Uterus (tissue), 4 donors: Measurements from ENCODE around the gene PPFIBP2. TPM values are rescaled to one million over a fixed set of nuclear protein-coding genes. Genes with fewer than 3 reads are reported as not detected.
"Not testable (repeated sequence)": the region's sequence is repeated elsewhere in the genome, so short reads cannot be mapped to it uniquely, and the experiment has no call there.

ENCODE experiments used
- DNase-seq, 2 donors: peaks; one replicate each; pipeline ENCODE4 v3.0.0-alpha.2; 2019 to 2020
- H3K27ac ChIP-seq, 2 donors: fragments of 200-600 bp; sonication (generic); 1 replicate in 1 of 2; 2 replicates in 1 of 2; pipeline ENCODE4 v1.5.1; 2016 to 2018
- H3K27me3 ChIP-seq, 2 donors: fragments of 200-600 bp; sonication (generic); one replicate each; pipeline ENCODE4 v1.5.1; 2018 to 2019; ENCODE audit warnings: control low read depth in 1 of 2
- H3K36me3 ChIP-seq, 2 donors: fragments of 200-600 bp; sonication (generic); one replicate each; pipeline ENCODE4 v1.5.1; 2019; ENCODE audit warnings: control low read depth in 1 of 2
- H3K4me1 ChIP-seq, 2 donors: fragments of 200-600 bp; sonication (generic); one replicate each; pipeline ENCODE4 v1.5.1; 2018 to 2019; ENCODE audit warnings: control low read depth in 1 of 2
- H3K4me3 ChIP-seq, 2 donors: fragments of 200-600 bp; sonication (generic); 1 replicate in 1 of 2; 2 replicates in 1 of 2; pipeline ENCODE4 v1.5.1; 2018 to 2019; ENCODE audit warnings: mild to moderate bottlenecking in 1 of 2
- H3K9me3 ChIP-seq, 2 donors: fragments of 200-600 bp; sonication (generic); one replicate each; pipeline ENCODE4 v1.5.1; 2019; ENCODE audit warnings: control low read depth in 1 of 2
- POLR2A ChIP-seq, 2 donors: fragments of 450-650 bp; IDR thresholded peaks; one replicate each; pipeline ENCODE4 v1.6.1; 2016; ENCODE audit warnings: antibody characterized with exemption in 2 of 2, mild to moderate bottlenecking in 1 of 2, moderate library complexity in 1 of 2
- intact Hi-C: fragments of 100-400 bp; cut with DNase I; formaldehyde crosslinking; loops from one replicate; pipeline ENCODE4 v1.15.1; 2023; ENCODE audit warnings: low total_unique reads
- total RNA-seq, 4 donors: library from RNA; depleted of rRNA in 3 of 4; stranded (reverse); fragments of >200 nt in 3 of 4; gene quantifications; one replicate each; pipeline versions ENCODE4 v1.1.0 to v1.2.4, GENCODE V29; 2014 to 2023
- TF ChIP-seq, protein P1 (sequence below), 4 experiments: fragments of 200-600 bp in 2 of 4; fragments of 450-650 bp in 2 of 4; sonication (generic) in 2 of 4; IDR thresholded peaks; one replicate each; pipeline ENCODE4 v1.5.1; 2016 to 2019; ENCODE audit warnings: antibody characterized with exemption in 4 of 4, mild to moderate bottlenecking in 2 of 4, moderate library complexity in 1 of 4
- donor health status: DM: yes; HTN: yes; CAD: no.

PPFIBP2 gene
- total RNA-seq, 4 donors from 2014 or later, result 2.1 to 36.2 (median 15.2) TPM

DNA sequence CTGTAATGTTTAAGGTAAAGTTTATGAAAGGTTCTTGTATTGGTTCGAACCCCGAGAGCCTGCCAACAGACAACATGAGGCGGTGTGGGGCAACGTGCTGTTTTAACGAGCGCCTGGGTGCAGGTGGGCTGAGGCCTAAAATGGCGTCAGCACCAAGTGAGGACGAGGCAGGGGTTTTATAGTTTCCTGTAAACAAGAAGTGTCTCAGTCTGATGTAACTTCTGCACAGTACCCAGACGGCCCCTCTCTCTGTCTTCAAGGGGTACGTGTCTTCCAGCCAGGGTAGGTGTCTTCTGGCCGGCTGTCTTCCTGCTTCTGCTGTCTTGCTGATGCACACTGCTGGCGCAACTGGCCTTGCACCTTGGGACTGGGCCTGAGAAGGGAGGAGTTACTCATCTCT, 2.7 kb downstream of the PPFIBP2 start:
- Histone ChIP-seq H3K27ac (no peak overlapping the region), H3K9me3 (no peaks in the 10 kb centered on the region), H3K4me1 (no peaks in the 10 kb centered on the region), H3K36me3 (no peaks in the 10 kb centered on the region), H3K4me3 (no peak overlapping the region), H3K27me3 (no peaks in the 10 kb centered on the region)
- TF ChIP-seq, protein P1, sequence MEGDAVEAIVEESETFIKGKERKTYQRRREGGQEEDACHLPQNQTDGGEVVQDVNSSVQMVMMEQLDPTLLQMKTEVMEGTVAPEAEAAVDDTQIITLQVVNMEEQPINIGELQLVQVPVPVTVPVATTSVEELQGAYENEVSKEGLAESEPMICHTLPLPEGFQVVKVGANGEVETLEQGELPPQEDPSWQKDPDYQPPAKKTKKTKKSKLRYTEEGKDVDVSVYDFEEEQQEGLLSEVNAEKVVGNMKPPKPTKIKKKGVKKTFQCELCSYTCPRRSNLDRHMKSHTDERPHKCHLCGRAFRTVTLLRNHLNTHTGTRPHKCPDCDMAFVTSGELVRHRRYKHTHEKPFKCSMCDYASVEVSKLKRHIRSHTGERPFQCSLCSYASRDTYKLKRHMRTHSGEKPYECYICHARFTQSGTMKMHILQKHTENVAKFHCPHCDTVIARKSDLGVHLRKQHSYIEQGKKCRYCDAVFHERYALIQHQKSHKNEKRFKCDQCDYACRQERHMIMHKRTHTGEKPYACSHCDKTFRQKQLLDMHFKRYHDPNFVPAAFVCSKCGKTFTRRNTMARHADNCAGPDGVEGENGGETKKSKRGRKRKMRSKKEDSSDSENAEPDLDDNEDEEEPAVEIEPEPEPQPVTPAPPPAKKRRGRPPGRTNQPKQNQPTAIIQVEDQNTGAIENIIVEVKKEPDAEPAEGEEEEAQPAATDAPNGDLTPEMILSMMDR (IDR thresholded peaks at IDR 0.05), result no peak
- TF ChIP-seq POLR2A (IDR thresholded peaks at IDR 0.05), result no peak
- no peak for DNase-seq
- intact Hi-C loops, result loop anchor here (10.0 kb wide), 1 partner anchor 148 kb away; no protein-coding TSS in a partner anchor

DNA sequence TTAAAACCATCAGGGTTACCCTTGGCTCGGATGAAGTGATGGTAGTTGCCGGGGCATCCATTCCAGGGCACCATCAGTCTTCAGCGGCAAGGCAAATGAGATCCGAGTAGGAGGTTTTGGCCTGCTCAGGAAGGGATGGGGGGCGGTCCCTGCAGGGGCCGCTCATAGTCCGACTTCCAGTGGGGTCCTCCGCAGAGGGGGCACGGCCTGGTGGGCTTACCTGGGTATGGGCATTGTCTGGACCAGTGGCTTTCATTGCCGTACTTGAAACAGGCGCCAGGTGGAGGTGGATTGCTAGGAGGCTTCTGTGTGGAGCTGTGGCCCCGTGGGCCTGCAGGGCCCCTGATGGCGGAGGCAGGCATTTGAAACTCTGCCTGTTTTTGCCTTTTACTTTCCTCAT, 3.9 kb downstream of the PPFIBP2 start:
- intact Hi-C loops, result loop anchor here (10.0 kb wide), 1 partner anchor 147 kb away; no protein-coding TSS in a partner anchor
- not testable (repeated sequence) for H3K36me3 ChIP-seq, H3K27ac ChIP-seq, DNase-seq, H3K4me3 ChIP-seq, H3K4me1 ChIP-seq, H3K27me3 ChIP-seq, H3K9me3 ChIP-seq

DNA sequence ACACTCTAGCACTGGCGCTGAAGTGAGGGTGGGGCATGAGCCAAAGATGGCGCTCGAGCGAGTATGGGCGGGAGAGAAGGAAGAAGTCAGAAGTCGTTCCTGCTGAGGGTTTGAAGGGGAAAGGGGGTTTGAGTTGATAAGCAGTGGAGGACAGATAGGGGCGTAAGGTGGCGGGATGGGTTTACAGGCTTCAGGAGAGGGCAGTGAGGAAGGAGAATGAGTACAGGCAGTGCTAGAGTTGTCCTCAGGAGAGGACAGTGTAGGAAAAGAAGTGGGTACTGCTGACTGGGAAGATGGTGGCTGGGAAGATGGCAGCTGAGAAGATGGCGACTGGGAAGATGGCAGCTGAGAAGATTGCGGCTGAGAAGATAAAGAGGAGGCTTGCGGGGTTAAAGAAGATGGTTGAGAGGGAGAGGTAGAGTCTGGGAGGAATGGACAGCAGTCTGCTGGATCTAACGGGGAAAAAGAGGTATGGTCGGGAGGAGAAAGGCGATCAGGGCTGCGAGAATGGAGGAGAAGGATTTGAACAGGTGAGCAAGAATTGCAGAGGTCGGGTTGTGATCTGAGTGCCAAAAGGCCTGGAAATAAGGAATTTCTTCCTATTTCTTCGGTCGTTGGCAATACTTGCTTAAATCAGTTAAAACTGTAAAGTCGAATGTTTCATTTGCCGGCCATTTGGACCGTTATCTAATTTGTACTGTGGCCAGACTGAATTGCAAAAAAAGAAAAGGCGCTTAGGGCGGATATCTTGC, 5.2 kb downstream of the PPFIBP2 start:
- no peaks in the 10 kb centered on the region for H3K4me1 ChIP-seq
- TF ChIP-seq POLR2A (IDR thresholded peaks at IDR 0.05), result no peak
- TF ChIP-seq, protein P1 (IDR thresholded peaks at IDR 0.05), result no peak
- H3K27ac ChIP-seq, result no peak overlapping the region
- no peaks in the 10 kb centered on the region for H3K9me3 ChIP-seq
- H3K36me3 ChIP-seq, result no peaks in the 10 kb centered on the region
- no peak for DNase-seq
- intact Hi-C loops, result loop anchor here (10.0 kb wide), 1 partner anchor 146 kb away; no protein-coding TSS in a partner anchor
- no peaks in the 10 kb centered on the region for H3K27me3 ChIP-seq
- H3K4me3 ChIP-seq, result no peak overlapping the region

DNA sequence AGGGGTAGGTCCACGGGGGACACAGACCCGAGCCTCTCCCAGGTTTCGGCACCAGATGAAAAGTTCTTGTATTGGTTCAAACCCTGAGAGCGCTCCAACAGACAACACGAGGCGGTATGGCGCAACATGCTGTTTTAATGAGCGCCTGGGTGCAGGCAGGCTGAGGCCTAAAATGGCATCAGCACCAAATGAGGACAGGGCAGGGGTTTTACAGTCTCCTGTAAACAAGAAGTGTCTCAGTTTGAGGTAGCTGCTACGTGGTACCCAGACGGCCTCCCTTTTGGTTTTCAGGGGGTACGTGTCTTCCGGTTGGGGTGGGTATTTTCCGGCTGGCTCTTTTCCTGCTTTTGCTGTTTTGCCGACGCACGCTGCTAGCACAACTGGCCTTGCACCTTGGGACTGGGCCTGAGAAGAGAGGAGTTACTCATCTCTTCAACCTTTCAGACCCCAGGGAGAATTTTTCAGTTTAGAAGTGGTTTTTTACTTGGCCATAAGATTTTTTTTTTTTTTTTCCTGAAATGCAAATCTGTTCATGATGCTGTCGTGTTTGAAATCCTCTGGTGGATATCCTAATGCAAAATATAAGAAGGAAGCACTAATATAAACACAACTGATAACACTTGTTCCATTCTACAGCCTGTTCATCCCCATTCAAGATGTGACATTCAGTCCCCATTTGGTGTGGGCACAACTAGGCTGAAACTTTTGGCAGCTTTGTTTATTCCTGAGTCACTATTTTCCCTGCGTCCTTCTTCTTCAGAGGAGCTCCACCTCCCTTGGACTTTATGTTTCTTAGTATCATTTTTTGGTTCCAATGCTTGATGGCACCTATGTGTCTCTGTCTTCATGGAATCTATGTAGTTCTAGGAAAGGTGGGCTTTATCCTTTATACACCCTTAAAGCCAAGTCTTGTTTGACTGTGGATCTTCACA, 6.5 kb downstream of the PPFIBP2 start:
- Histone ChIP-seq H3K27me3 (no peaks in the 10 kb centered on the region), H3K27ac (no peak overlapping the region), H3K36me3 (no peaks in the 10 kb centered on the region), H3K4me1 (no peaks in the 10 kb centered on the region), H3K4me3 (no peak overlapping the region), H3K9me3 (no peaks in the 10 kb centered on the region)
- TF ChIP-seq POLR2A (IDR thresholded peaks at IDR 0.05), result no peak
- TF ChIP-seq, protein P1 (IDR thresholded peaks at IDR 0.05), result no peak
- DNase-seq, result no peak
- intact Hi-C loops, result no loop called here

DNA sequence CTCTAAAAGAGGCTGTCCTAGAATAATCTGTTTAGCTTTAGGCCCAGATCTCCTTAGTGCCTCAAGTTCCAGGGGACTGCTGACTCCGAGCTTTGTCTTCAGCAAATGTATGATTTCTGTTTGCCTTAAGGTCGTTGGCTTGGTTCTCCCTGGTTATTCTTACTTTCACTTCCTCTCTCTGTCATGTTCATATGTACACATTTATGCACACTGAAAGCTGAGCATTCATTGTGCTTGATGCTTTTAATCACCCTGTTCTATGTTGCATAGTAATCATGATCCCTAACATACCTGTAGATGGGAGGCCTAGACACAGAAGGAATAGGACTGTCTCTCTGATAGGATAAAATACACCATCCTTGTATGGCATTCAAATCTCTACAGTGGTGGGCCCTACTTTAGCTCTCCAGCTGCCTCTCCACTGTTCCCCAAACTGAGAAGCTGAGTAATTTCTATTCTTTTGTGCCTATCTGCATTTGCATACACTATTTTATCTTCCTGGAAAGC, 7.2 kb downstream of the PPFIBP2 start:
- no peak for DNase-seq
- Histone ChIP-seq H3K9me3 (no peaks in the 10 kb centered on the region), H3K27ac (no peak overlapping the region), H3K4me3 (no peak overlapping the region), H3K4me1 (no peaks in the 10 kb centered on the region), H3K36me3 (no peaks in the 10 kb centered on the region), H3K27me3 (no peaks in the 10 kb centered on the region)
- intact Hi-C loops, result no loop called here
- TF ChIP-seq POLR2A (IDR thresholded peaks at IDR 0.05), result no peak
- TF ChIP-seq, protein P1 (IDR thresholded peaks at IDR 0.05), result no peak
